Activated CD8-positive, alpha-beta memory T cell treated with anti-CD3 and anti-CD28 coated beads, Interleukin-2, amount 50 U/mL, for 1 hour (primary cell): ENCODE measurements around the gene SFMBT1.
"Not testable (repeated sequence)": the region's sequence is repeated elsewhere in the genome, so short reads cannot be mapped to it uniquely, and the experiment has no call there.

Experiments
- DNase-seq: peaks from one replicate; pipeline ENCODE4 v3.0.0-alpha.2; 2020; ENCODE audit errors: extremely low read depth

The SFMBT1 gene

GRCh38 chr3:53072653-53073552 is 27.0 kb upstream of the SFMBT1 start:
- peak; percentile 65 for DNase-seq

GRCh38 chr3:53071882-53072431 is 26.1 kb upstream of the SFMBT1 start:
- no peak for DNase-seq

GRCh38 chr3:53069422-53070068 is 23.7 kb upstream of the SFMBT1 start:
- DNase-seq: no peak

GRCh38 chr3:53068176-53068575 is 22.3 kb upstream of the SFMBT1 start:
- no peak for DNase-seq

- DNase-seq: no peak
These were observed 21.7 kb upstream of the SFMBT1 start for GRCh38 chr3:53067567-53067966.

GRCh38 chr3:53065841-53066480 is 20.1 kb upstream of the SFMBT1 start:
- DNase-seq: no peak

- no peak for DNase-seq
These were observed 17.0 kb upstream of the SFMBT1 start for GRCh38 chr3:53062905-53063304.

GRCh38 chr3:53056442-53056841 is 10.6 kb upstream of the SFMBT1 start:
- no peak for DNase-seq

- not testable (repeated sequence) for DNase-seq
These were observed 8.4 kb upstream of the SFMBT1 start for GRCh38 chr3:53054233-53054632.

- no peak for DNase-seq
These were observed 6.1 kb upstream of the SFMBT1 start for GRCh38 chr3:53051929-53052328.

- no peak for DNase-seq
These were observed 4.1 kb upstream of the SFMBT1 start for GRCh38 chr3:53049987-53050386.

GRCh38 chr3:53046171-53047170 is 598 bp upstream of the SFMBT1 start:
- DNase-seq: peak; percentile 40

GRCh38 chr3:53044711-53045517 is 959 bp downstream of the SFMBT1 start:
- DNase-seq: no peak

- no peak for DNase-seq
These were observed 1.5 kb downstream of the SFMBT1 start for GRCh38 chr3:53044371-53044710.

GRCh38 chr3:53043738-53044137 is 2.1 kb downstream of the SFMBT1 start:
- DNase-seq: no peak

- no peak for DNase-seq
These were observed 3.2 kb downstream of the SFMBT1 start for GRCh38 chr3:53042651-53043050.

- DNase-seq: no peak
These were observed 5.5 kb downstream of the SFMBT1 start for GRCh38 chr3:53040351-53040820.

GRCh38 chr3:53039376-53039752 is 6.5 kb downstream of the SFMBT1 start:
- no peak for DNase-seq

GRCh38 chr3:53038679-53039375 is 7.0 kb downstream of the SFMBT1 start:
- no peak for DNase-seq
